Neural progenitor cell (in vitro differentiated cells): ENCODE measurements around the gene TRAF4.

Source experiments
- EZH2 ChIP-seq: fragments of 200-600 bp; sonication (generic); IDR thresholded peaks from 2 replicates; pipeline ENCODE4 v1.6.1; 2017; ENCODE audit warnings: antibody characterized with exemption, mild to moderate bottlenecking, moderate library complexity
- EZH2phosphoT487 ChIP-seq: fragments of 200-600 bp; sonication (generic); IDR thresholded peaks from 2 replicates; pipeline ENCODE4 v1.6.1; 2017; ENCODE audit warnings: antibody characterized with exemption
- TF ChIP-seq, protein P1 (sequence below): fragments of 200-600 bp; sonication (generic); IDR thresholded peaks from 2 replicates; pipeline ENCODE4 v1.5.1; 2017; ENCODE audit warnings: antibody characterized with exemption, mild to moderate bottlenecking

DNA sequence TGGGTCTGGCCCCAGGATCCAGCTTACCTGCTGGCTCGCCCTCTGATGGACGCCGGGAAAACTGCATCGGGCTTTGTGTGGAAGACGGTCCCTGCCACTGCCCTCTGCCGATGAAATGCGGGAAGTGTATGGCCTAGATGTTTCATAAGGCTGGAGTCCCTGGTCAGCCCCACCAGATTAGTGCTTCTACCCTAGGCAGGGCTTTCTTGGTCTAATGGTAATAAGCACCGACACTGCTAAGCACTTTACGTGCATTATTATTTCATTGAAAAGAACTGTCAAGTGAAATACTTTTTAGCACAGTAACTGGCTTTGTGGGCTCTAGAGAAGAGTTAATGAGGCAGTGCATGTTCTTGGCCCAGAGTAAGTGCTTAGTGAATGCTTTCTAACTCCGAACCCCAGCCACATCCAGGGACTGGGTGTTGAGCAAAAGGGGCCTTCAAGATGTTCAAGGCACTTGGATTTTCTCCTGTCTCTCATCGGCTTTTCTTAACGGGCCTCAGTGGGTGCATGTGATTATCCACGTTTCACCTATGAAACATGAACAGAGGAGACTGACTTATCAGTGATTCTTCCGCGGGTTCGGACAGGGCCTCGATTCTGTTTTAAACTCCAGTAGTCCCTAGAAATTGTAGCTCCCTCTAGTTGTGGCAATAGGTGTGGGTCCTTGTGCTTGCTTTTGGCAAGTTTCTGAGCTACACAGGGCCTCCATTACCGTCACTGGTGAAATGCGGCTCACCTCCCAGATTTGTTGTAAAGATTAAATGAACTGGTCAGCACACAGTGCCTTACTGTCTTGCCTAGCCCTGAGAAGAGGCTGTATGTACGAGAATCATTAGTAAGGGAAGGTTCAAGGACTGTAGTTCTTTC, 6.6 kb downstream of the TRAF4 start:
- TF ChIP-seq, protein P1, sequence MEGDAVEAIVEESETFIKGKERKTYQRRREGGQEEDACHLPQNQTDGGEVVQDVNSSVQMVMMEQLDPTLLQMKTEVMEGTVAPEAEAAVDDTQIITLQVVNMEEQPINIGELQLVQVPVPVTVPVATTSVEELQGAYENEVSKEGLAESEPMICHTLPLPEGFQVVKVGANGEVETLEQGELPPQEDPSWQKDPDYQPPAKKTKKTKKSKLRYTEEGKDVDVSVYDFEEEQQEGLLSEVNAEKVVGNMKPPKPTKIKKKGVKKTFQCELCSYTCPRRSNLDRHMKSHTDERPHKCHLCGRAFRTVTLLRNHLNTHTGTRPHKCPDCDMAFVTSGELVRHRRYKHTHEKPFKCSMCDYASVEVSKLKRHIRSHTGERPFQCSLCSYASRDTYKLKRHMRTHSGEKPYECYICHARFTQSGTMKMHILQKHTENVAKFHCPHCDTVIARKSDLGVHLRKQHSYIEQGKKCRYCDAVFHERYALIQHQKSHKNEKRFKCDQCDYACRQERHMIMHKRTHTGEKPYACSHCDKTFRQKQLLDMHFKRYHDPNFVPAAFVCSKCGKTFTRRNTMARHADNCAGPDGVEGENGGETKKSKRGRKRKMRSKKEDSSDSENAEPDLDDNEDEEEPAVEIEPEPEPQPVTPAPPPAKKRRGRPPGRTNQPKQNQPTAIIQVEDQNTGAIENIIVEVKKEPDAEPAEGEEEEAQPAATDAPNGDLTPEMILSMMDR = peak; percentile 99
- no peak for TF ChIP-seq EZH2phosphoT487
- no peak for TF ChIP-seq EZH2
